GM21381 (cell line): ENCODE measurements around the gene NAV1.

Source experiments
- ATAC-seq: cut with Tn5 transposase; IDR thresholded peaks from one replicate; pipeline ENCODE4 v1.9.1; 2021; ENCODE audit warnings: mild to moderate bottlenecking, moderate library complexity; ENCODE audit not compliant: unreplicated experiment

The NAV1 gene

DNA sequence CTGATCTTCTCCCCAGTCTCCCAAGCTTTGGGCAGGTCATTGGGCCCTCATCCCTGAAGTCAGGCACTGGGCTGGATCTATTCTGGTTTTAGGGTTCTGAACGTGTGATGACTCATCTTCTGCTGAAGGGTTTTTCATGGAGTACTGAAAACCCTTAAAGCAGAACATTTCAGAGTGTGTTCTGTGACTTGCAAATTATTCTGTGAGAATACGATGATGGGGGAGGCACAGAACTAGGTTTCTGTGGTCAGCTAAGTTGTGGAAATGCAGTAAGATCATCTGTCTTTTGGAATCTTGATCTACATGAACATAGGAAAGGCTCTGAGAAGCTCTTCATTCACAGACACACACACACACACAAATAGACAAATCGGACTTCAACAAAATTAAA, 46.2 kb downstream of the NAV1 start:
- ATAC-seq: no peak

DNA sequence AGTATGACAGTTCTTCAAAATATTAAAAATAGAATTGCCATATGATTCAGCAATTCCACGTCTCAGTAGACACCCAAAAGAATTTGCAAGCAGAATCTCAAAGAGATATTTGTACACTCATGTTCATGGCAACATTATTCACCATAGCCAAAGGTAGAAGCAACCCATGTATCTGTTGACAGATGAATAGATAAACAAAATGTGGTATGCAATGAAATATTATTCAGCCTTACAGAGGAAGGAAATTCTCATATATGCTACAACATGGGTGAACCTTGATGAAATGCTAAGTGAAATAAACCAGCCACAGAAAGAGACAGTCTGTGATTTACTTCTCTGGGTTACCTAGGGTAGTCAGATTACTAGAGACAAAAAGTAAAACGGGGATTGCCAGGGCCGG, 47.0 kb downstream of the NAV1 start:
- ATAC-seq: no peak

- no peak for ATAC-seq
Measured at GRCh38 chr1:201586806-201587205, 47.9 kb downstream of the NAV1 start.

- no peak for ATAC-seq
Measured at GRCh38 chr1:201587729-201588128, 48.8 kb downstream of the NAV1 start.
